Keratinocyte (primary cell): ENCODE results near the gene GATD1.

Source experiments
- CTCF ChIP-seq, 3 experiments: IDR thresholded peaks in 1 of 3; conservative IDR thresholded peaks in 1 of 3; optimal IDR thresholded peaks in 1 of 3; 2 replicates in 2 of 3; 3 replicates in 1 of 3; pipeline versions ENCODE3 to v1.5.1; 2011; ENCODE audit warnings: low read length in 3 of 3, mild to moderate bottlenecking in 3 of 3, moderate library complexity in 2 of 3, control low read depth in 1 of 3, inconsistent platforms in 1 of 3; ENCODE audit not compliant: insufficient read depth in 2 of 3; ENCODE audit errors: extremely low read depth in 1 of 3
- EZH2 ChIP-seq: IDR thresholded peaks from one replicate; pipeline ENCODE4 v1.6.1; 2012; ENCODE audit warnings: inconsistent platforms, mild to moderate bottlenecking, low read length, moderate library complexity

GRCh38 chr11:823441-824291 is 46.4 kb upstream of the GATD1 start:
- no peak for TF ChIP-seq CTCF (optimal IDR thresholded peaks at IDR 0.05 in 1 of 3, IDR thresholded peaks at IDR 0.05 in 1 of 3, conservative IDR thresholded peaks at IDR 0.05 in 1 of 3; ENCODE audit: extremely low read depth in 1 of 3, insufficient read depth in 2 of 3, low read length in 3 of 3)
- TF ChIP-seq EZH2, result no peak
